ENCODE data around the gene VSTM2B.

- TF ChIP-seq CTCF (conservative IDR thresholded peaks at IDR 0.05; ENCODE audit: low read length) (no peak), EZH2phosphoT487 (IDR thresholded peaks at IDR 0.05; ENCODE audit: borderline replicate concordance, low read depth, low read length) (no peak)
These were observed 38.8 kb downstream of the VSTM2B start for GRCh38 chr19:29564574-29565005.

Measured in OCI-LY7 (cell line).